HG03066 (cell line): Measurements from ENCODE around the gene DEUP1.

ENCODE experiments used
- ATAC-seq: cut with Tn5 transposase; IDR thresholded peaks from one replicate; pipeline ENCODE4 v1.9.1; 2021; ENCODE audit warnings: low read depth; ENCODE audit not compliant: unreplicated experiment

Gene DEUP1

DNA sequence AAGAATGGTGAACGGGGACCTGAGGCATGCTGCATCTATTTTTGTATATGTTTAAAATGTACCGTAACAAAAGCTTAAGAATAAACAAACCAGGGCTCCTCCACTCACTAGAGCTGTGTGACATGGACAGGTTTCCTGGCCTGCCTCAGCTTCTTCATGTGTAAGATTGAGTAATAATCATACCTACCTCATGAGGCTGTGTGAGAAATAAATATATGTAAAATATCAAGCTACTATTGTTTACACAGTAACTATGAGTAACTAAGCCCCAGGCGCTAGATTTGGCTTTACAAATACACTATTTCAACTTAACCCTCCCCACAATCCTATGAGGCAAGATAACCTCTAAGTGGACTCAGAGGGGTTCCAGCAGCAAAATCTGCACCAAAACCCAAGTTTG, 146.3 kb downstream of the DEUP1 start:
- ATAC-seq: no peak

GRCh38 chr11:93477684-93478234, 147.2 kb downstream of the DEUP1 start:
- no peak for ATAC-seq

GRCh38 chr11:93478841-93479240, 148.3 kb downstream of the DEUP1 start:
- no peak for ATAC-seq

GRCh38 chr11:93480256-93480655, 149.7 kb downstream of the DEUP1 start:
- no peak for ATAC-seq

DNA sequence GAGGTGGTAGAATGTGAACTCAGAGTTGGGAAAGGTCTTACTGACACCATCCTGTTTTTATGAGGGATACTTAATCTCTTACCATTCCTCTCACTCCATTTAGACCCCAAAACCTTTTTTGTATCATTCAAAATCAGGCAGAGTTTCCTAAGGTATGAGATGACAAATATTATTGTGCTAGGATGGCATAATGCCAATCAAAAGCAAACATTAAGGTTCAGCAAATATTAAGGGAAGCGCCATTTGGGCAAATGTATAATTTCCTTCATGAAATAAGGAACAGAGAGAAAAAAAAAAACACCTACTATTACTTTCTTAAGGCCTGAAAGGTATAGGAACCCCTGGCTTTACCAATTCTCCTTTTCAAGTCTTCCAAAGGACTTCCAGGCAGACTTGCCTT, 150.2 kb downstream of the DEUP1 start:
- ATAC-seq: no peak

DNA sequence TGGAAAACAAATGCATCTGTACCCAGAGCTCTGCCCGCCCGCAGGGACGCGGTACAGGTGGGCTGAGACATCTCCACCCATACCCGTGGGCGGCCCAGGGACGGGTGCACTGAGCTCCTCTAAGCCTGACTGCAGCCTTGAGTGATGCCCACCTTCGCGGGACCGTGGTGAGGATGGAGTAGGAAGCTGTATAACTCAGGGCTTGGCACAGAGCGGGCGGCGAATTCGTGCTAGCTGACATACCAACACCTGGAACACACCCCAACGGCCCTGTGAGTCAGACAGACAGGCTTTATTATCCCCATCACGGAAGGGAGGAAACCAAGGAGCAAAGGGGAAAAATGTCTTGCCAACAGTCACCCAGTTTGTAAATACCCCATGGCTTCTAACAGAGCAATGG, 150.7 kb downstream of the DEUP1 start:
- ATAC-seq: no peak

DNA sequence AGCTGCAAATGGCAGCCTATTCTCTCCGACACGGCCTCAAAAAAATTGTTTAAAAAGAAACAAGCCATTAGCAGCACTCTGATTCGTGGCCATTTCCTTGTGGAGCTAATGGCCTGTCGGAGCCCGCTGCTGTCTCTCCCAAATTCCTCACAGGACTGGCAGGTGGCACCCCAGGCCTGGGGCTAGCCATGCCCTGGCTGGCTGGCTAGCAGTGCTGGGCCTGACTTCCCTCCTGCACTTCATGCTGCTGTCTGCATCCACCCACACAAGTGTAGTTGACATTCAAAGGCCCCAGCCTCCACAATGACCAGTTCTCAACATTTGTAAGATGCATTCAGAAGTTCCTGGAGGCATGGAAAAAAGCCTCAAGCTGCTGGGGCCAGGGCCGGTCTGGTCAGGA, 151.2 kb downstream of the DEUP1 start:
- ATAC-seq: no peak

- ATAC-seq: no peak
Measured at GRCh38 chr11:93482556-93482955, 152.0 kb downstream of the DEUP1 start.

- ATAC-seq: no peak
Measured at GRCh38 chr11:93484716-93485115, 154.2 kb downstream of the DEUP1 start.

DNA sequence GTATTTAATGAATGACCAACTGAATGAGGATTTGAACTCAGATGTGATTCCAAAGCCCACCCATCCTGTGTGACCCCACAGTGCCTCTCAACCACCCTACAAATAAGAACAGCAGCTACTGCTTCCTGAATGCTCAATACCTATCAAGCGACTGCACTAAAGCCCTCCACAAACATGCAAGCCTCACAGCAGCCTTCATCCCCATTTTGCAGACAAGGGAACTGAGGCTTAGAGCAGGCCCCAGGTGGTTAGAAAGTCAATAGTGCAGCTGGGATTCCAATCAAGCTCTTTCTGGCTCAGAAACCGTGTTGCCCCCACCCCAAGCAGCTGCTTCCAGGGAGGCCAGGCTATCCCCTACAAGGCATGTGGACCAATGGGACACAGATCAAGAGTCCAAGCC, 155.4 kb downstream of the DEUP1 start:
- ATAC-seq: no peak

- ATAC-seq: no peak
Measured at GRCh38 chr11:93487032-93487483, 156.5 kb downstream of the DEUP1 start.
